DND-41 (cell line): ENCODE data around the gene VSX2.

Source experiments
- EZH2 ChIP-seq: IDR thresholded peaks from 3 replicates; pipeline ENCODE4 v1.6.1; 2012; ENCODE audit warnings: borderline replicate concordance, low read depth, mild to moderate bottlenecking, moderate library complexity, low read length, inconsistent platforms; ENCODE audit not compliant: severe bottlenecking
- TF ChIP-seq, protein P1 (sequence below): IDR thresholded peaks from 2 replicates; pipeline ENCODE4 v1.5.1; 2012; ENCODE audit warnings: borderline replicate concordance, low read length, moderate library complexity, mild to moderate bottlenecking; ENCODE audit not compliant: poor library complexity, severe bottlenecking; ENCODE audit errors: extremely low read depth

DNA sequence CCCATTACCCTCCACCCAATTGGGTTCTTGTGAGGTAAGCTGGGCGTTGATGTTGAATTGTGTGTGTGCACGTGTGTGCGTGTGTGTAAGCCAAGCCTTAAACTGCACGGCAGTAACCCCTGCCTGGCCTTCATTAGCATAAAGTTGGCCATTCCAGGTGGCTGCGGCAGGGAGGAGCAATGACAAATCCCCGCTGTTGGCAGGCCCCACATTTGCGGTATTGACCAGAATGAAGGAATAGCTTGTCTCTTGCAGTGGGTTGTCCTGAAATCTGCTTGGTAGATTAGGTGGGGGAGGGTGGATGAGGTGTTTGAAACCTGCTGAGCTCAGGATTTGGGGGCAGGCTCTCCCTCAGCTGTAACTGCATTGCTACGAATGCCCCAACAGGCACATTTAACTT is 7.3 kb downstream of the VSX2 start:
- TF ChIP-seq EZH2, result no peak
- TF ChIP-seq, protein P1, sequence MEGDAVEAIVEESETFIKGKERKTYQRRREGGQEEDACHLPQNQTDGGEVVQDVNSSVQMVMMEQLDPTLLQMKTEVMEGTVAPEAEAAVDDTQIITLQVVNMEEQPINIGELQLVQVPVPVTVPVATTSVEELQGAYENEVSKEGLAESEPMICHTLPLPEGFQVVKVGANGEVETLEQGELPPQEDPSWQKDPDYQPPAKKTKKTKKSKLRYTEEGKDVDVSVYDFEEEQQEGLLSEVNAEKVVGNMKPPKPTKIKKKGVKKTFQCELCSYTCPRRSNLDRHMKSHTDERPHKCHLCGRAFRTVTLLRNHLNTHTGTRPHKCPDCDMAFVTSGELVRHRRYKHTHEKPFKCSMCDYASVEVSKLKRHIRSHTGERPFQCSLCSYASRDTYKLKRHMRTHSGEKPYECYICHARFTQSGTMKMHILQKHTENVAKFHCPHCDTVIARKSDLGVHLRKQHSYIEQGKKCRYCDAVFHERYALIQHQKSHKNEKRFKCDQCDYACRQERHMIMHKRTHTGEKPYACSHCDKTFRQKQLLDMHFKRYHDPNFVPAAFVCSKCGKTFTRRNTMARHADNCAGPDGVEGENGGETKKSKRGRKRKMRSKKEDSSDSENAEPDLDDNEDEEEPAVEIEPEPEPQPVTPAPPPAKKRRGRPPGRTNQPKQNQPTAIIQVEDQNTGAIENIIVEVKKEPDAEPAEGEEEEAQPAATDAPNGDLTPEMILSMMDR, result no peak
